Activated effector memory CD4-positive, alpha-beta T cell treated with anti-CD3 and anti-CD28 coated beads, Interleukin-2, amount 50 U/mL, for 16 hours (primary cell): ENCODE results near the gene GJB4.

Experiments
- DNase-seq: peaks from one replicate; pipeline ENCODE4 v3.0.0-alpha.2; 2020

GJB4 gene

DNA sequence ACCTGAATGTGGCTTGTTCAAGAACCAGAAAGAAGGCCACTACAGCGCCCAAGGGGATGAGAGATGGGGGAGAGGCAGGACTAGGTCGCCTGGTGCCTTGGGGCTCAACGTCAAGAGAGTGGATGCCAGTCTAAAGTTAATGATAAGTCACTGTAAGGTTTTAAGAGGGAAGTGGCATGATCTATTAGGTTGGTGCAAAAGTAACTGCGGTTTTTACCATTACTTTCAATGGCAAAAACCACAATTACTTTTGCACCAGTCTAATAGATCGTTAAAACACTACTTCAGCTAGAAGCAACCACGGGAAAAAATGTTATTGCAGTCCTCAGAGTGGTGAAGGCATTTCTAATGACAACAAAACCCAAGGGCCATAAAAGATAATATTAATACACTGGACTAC lies 18.8 kb downstream of the GJB4 start:
- peak; percentile 24 for DNase-seq

DNA sequence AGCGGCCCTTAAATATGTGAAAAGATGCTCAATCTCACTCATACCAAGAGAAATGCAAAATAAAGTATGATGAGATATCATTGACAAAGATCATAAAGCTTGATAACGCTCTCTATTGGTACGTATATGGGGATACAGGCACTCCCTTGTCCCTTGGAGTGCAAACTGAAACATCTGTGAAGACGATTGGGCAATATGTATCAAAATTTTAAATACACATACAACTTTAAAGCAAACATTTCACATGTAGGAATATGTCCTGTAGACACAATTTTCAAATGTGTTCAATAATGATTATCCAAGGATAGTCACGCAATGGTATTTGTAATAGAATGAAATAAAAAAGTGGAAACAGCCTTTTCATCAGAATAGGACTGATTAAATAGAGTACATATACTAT lies 19.5 kb downstream of the GJB4 start:
- no peak for DNase-seq

DNA sequence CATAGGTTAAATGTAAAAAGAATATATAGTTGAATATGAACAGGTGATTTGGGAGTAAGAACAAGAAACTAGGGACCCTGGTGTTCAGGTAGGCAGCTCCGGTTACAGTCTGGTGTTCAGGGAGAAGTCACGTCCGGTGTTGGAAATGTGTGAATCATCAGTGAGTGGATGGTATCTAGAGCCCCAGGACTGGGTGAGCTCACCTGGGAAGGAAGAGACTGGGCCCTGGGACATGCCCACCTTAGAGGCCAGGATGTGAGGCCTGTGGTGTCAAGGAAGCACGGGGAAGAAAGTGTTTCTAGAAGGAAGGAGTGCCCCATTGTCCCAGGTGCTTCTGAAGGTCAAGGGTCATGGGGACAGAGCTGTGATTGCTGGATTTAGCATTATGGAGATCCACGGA lies 20.0 kb downstream of the GJB4 start:
- DNase-seq, result no peak

DNA sequence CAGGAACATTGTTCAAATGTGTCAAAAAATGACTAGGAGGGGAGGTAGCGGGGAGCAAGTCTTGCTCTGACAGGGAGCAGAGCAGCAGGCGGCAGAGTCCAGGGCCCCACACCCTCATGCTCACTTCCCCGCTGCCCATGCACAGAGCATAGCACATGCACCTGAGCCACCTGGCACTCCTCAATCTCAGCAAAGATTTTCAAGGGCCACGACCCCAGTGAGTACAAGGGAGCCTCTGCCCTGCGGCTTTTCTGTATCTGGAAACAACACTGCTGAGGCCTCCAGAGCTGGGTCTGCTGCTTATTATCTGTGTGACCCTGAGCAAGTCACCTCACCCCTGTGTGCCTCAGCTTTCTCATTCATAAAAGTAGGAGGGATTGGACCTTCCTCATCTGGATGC lies 20.4 kb downstream of the GJB4 start:
- no peak for DNase-seq

DNA sequence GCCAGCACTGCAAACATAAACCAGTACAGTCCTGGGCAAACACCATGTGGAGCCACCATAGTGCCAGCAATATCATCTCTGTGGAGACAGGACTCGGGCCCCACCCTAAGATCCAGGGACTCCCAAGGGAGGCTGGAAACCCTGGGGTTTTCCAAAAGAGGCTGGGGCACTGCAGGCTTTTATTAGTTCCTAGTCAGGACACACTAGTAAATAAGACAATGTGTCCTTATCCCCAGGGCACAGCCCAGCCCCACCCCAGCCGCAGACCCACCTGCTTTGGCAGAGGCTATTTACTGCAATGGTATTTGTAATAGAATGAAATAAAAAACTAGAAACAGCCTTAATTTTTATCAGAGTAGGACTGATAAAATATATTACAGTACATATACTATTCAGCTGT lies 21.0 kb downstream of the GJB4 start:
- DNase-seq, result no peak

DNA sequence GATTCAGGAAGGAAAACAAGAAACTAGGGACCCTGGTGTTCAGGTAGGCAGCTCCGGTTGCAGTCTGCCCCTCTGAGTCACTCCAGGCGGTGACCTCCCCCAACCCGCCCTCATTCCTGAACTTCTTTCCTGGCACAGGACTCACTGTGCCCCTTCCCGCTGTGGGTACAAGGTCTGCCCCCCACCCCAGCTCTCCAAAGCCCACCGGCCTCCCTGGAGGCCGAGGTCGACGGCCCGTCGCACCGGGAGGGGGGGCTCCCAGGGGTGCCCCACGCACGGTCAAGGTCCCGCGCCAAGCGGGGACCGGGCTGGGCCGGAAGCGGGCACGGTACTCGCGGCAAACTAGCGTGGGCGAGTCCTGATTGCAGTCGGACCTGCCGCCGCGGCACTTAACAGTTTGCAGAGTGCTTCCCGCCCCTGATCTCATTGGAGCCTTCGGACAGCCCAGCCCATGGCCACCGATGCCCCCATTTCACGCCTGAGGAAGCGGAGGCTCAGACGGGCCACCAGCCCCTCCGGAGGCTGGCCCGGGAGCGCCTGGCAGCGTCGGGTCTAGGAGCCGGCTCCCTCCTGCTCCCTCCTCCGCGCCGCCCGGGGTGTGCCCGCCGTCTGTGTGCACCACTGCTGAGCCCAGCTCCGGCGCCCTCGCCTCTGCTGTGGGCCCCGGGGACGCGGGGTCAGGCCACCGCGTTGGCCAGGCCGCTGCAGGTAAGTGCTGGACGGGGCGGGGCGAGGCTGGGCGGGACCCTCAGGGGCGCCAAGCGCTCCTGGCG lies 21.7 kb downstream of the GJB4 start, which contains the start of gene GJB3:
TSS of gene GJB3 (plus strand) at position 144 of the 773 bp plus-strand sequence. CDS start 3,549 bp downstream, outside the sequence.
- DNase-seq, result no peak

DNA sequence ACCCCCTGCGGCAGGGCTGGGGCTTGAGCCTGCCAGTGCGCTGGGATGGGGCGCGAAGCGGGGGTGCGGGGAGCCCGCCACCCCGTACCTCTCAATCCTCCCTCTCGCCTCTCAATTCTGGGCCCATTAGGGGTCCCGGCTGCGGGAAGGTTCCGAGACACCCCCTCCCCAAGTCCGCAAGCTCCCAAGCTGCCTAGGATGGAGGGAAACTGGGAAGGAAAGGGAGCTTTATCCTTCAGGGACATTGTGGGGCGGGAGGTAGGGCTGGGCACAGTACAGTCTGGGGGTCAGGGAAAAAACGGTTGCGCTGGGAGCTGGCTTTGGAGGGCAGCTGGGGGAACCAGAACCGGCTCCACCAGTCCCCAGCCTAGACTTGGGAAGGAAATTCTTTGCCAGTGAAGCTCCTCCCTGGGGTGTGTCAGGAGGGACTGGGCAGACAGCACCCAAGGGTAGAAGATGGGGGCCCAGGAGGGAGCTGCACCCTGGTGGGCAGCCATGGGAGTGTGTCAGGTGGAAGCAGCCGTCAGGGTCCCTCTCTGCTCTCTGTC lies 22.4 kb downstream of the GJB4 start:
- DNase-seq, result no peak

DNA sequence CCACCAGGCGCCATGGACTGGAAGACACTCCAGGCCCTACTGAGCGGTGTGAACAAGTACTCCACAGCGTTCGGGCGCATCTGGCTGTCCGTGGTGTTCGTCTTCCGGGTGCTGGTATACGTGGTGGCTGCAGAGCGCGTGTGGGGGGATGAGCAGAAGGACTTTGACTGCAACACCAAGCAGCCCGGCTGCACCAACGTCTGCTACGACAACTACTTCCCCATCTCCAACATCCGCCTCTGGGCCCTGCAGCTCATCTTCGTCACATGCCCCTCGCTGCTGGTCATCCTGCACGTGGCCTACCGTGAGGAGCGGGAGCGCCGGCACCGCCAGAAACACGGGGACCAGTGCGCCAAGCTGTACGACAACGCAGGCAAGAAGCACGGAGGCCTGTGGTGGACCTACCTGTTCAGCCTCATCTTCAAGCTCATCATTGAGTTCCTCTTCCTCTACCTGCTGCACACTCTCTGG lies 25.2 kb downstream of the GJB4 start:
- DNase-seq, result no peak

DNA sequence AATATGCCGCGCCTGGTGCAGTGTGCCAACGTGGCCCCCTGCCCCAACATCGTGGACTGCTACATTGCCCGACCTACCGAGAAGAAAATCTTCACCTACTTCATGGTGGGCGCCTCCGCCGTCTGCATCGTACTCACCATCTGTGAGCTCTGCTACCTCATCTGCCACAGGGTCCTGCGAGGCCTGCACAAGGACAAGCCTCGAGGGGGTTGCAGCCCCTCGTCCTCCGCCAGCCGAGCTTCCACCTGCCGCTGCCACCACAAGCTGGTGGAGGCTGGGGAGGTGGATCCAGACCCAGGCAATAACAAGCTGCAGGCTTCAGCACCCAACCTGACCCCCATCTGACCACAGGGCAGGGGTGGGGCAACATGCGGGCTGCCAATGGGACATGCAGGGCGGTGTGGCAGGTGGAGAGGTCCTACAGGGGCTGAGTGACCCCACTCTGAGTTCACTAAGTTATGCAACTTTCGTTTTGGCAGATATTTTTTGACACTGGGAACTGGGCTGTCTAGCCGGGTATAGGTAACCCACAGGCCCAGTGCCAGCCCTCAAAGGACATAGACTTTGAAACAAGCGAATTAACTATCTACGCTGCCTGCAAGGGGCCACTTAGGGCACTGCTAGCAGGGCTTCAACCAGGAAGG lies 25.8 kb downstream of the GJB4 start:
- no peak for DNase-seq

DNA sequence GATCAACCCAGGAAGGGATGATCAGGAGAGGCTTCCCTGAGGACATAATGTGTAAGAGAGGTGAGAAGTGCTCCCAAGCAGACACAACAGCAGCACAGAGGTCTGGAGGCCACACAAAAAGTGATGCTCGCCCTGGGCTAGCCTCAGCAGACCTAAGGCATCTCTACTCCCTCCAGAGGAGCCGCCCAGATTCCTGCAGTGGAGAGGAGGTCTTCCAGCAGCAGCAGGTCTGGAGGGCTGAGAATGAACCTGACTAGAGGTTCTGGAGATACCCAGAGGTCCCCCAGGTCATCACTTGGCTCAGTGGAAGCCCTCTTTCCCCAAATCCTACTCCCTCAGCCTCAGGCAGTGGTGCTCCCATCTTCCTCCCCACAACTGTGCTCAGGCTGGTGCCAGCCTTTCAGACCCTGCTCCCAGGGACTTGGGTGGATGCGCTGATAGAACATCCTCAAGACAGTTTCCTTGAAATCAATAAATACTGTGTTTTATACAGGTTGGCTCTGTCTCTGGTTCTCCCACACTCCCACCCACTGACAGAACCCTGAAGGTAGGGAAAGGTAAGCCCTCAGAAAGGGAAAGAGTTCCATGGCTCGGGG lies 26.4 kb downstream of the GJB4 start:
- no peak for DNase-seq

DNA sequence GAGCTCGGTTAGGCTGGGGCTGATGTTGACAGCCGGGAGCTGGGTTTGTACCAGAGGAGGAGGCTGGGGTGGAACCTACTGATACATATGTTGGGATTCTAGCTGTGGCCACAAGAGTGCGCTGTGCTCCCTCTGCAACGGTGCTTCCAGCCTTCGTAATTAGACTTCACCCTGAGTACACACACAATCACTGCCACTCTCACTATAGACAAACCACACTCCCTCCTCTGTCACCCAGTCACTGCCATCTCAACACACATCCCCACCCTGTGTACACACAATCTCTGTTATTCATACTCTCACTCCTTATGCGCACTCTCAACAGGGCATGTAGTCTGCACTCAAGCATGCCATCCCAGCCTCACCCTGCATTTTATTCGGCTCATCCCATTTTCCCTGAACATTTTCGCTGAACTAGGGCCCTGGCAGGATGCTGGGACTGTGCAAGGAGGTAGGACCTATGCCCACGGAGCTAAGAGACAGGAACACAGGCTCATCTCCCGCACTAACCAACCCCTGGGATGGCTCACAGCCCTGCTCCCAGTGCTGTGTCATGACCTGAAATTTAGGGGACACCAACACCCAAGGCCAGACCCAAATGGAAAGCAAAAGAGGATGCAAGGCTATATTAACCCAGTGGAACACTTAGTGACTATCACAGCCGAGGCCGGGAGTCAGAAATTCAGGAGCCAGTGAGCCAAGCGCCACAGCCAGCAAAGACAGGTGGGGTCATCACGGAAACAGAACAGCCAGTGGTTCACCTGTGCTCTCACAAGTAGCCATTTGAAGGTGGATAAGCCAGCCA lies 27.2 kb downstream of the GJB4 start:
- peak; percentile 82 for DNase-seq

DNA sequence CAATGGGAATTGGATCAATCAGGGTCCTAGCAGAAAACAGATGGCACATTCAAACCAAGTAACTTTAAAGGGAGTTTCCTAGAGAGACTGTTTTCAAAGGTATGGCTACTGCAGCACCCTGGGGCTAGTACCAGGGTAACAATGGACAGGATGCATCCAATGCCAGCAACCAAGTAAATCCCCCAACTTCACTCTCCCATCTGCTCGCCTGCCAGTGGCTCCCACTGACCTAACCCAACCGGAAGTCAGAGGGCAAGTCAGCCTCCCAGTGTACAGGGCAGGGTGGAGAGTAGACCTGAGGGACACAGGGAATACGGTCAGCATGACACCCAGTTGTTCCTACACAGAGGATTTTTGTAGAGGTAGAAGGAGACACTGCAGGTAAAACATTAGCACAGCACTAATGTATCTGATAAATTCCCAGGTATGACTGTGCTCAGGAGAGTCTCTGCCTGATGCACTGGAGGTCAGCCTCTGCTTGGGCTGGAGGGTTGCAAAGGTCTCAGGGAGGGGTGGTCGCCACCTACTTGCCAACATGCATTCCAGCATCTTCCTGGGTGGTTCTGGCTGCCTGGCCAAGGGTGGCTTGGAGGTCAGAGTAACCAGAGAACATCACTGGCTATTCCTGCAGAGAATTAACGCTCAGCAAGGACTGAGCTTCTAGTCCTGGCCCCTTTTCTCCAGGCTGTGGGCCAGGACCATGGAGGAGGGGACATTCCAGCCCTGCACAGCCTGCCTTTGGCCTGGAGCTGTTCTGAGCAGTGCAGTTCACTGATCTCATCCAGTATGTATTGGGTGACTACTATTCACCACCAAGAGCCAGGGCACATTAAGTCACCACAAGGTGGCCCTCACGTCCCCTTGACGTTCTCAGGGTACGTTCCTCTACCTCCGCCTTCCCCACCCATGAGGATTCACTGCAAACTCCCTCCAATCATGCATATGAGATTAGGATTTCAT lies 28.2 kb downstream of the GJB4 start:
- no peak for DNase-seq

DNA sequence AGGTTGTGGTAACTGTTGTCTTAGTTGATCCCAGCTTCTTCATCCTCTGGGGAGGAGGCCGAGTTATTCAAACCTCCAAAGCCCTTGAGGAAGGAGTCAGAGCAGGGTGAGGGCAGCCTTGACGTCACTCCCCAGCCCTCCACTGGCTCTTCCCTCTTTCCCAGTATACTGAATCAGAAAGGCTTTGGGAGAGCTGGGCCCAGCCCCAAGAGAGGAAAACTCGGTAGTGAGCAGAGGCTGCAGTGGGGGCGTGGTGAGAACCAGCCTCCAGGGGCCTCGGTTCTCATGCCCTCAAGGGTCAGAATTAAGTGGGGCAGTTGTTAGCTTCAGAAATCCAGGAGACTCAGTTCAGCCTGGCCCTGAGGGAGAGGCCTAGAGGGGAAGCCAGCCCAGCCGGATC lies 31.4 kb downstream of the GJB4 start:
- DNase-seq, result no peak

DNA sequence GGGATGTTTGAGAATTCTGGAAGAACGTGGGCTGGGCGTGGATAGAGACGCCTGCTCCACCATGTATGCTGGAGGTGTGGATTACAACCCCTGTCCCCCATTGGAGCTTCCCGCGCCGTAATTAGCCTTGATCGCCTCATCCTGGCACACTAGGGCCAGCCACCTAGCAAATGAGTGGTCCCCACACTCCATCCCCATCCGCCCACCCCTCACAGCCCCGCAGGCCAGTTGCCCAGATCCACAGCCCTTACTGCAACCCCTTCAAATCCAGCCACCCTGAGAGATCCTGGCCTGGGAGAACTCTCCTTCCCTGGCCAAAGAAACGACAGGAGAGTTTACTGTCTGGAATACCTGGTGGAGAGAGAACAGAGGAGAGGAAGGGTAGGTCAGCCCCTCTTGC lies 32.9 kb downstream of the GJB4 start:
- no peak for DNase-seq

DNA sequence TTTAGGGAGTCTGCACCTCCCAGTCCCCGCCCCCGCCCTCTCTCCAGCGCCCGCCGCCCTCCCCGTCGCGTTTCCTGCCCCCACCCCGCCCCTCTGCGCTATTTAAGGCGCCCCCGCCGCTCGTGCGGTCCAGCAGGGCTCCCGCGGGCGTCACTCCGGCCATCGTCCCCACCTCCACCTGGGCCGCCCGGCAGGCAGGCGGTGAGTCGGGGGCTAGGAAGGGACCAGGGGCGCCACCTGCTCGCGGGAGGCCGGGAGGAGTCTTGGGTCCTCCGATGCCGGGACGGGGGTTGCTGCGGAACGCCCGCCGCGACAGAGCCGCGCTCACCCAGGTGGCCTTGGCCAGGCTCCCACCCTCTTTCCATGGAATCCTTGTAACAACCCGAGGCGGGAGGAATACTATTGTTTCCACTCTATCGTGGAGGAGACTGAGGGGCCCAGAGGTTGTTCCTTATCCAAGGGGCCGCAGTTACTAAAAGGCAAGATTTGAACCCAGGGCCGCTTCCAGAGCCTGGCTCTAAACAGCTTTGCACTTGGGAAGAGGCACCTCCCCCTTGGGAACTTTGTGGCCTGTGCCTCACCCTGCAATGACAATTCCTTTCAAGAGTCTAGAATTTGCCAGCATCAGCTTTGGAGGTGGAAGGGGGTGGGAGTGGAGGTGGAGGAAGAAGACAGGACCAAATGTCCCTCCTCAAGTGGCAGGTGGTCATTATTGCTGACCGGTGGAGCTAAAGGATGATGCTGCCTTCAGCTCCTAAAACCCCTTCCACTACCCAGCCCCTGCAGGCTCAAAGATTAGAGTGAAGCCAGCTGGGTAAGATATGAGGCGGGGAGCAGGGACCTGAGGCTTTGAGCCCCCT lies 33.6 kb downstream of the GJB4 start, which contains the start of gene GJA4:
TSS of gene GJA4 (plus strand) at position 132 of the 860 bp plus-strand sequence. CDS start 1,215 bp downstream, outside the sequence.
- DNase-seq, result no peak

DNA sequence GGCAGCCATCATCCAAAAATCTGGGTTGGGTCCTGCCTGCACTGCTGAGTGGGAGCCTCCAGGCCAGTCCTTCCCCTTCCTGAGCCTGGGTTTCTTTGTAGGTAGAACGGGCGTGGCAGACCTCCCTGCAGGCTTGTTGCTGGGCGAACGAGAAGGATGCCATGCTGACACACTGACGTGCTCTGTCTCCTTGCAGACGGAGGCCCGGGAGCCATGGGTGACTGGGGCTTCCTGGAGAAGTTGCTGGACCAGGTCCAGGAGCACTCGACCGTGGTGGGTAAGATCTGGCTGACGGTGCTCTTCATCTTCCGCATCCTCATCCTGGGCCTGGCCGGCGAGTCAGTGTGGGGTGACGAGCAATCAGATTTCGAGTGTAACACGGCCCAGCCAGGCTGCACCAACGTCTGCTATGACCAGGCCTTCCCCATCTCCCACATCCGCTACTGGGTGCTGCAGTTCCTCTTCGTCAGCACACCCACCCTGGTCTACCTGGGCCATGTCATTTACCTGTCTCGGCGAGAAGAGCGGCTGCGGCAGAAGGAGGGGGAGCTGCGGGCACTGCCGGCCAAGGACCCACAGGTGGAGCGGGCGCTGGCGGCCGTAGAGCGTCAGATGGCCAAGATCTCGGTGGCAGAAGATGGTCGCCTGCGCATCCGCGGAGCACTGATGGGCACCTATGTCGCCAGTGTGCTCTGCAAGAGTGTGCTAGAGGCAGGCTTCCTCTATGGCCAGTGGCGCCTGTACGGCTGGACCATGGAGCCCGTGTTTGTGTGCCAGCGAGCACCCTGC lies 34.7 kb downstream of the GJB4 start:
- no peak for DNase-seq

DNA sequence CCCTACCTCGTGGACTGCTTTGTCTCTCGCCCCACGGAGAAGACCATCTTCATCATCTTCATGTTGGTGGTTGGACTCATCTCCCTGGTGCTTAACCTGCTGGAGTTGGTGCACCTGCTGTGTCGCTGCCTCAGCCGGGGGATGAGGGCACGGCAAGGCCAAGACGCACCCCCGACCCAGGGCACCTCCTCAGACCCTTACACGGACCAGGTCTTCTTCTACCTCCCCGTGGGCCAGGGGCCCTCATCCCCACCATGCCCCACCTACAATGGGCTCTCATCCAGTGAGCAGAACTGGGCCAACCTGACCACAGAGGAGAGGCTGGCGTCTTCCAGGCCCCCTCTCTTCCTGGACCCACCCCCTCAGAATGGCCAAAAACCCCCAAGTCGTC lies 35.2 kb downstream of the GJB4 start:
- DNase-seq, result no peak

DNA sequence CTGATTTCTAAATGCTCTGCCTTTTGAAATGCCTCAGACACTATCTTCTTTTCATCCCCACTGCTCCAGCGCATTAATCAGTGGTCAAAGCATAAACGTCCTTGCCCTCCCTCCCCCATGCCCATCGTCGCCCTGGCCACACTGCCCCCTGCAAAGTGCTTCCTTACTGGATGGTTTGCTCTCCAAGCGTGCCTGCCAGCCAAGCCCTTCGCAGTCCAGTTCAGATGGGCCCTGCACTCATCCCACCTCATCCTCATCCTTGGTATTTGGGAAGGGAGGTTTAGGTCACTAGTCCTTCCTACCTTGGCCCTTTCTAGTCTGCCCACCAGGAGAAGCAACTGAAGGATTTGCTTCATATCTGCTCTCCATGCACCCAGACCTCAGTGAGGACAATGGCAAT lies 36.4 kb downstream of the GJB4 start:
- DNase-seq, result no peak

DNA sequence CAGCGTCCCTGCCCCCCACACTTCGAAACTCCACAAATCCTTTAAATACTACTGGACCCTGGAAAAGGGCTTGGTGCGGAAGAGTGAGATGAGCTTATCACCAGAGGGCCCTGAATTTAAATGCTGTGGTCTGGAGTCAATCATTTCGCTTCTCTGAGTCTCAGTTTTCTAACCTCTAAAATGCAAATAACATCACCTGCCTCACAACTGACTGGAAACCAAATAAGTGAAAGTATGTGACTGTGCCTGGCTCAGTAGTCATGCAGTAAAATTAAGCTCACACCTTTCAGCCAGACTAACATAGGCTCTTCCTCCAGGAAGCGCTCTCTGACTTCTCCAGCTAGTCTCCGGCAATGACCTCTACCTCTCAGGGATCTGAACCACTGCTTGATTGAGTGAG lies 37.5 kb downstream of the GJB4 start:
- DNase-seq, result no peak

DNA sequence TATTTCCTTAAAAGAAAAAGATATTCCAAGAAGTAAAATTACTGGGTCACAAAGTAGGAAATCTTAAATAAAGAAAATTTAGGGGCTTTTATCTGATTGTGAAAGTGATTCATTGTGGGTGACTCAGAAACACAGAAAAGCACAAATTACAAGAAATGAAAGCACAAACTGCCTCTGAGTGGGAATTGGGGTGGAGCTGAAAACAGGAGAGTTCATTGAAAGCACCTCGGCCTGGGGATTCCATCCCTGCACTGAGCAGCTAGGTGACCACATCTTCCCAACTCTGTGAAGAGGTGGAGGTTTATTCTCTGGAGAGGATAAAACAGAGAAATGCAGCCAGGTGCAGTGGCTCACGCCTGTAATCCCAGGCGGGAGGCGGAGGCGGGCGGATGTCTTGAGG lies 40.7 kb downstream of the GJB4 start:
- no peak for DNase-seq
